Gastroesophageal sphincter (tissue), 3 donors: Measurements from ENCODE around the gene C5orf46.

Experiments used
- EP300 ChIP-seq: sonication (generic); formaldehyde crosslinking; IDR thresholded peaks from one replicate; pipeline ENCODE4 v1.6.1; 2017; ENCODE audit warnings: antibody characterized with exemption, mild to moderate bottlenecking
- POLR2A ChIP-seq, 2 donors: fragments of 450-650 bp; IDR thresholded peaks; one replicate each; pipeline ENCODE4 v1.6.1; 2017; ENCODE audit warnings: antibody characterized with exemption in 2 of 2, mild to moderate bottlenecking in 2 of 2, moderate library complexity in 1 of 2
- POLR2AphosphoS5 ChIP-seq: sonication (generic); formaldehyde crosslinking; IDR thresholded peaks from one replicate; pipeline ENCODE4 v1.6.1; 2017; ENCODE audit warnings: antibody characterized with exemption
- TF ChIP-seq, protein P1 (sequence below), 4 experiments: fragments of 200-600 bp in 2 of 4; fragments of 450-650 bp in 2 of 4; sonication (generic) in 1 of 4; IDR thresholded peaks; one replicate each; pipeline ENCODE4 v1.5.1; 2017 to 2019; ENCODE audit warnings: antibody characterized with exemption in 4 of 4, mild to moderate bottlenecking in 2 of 4, moderate library complexity in 2 of 4

DNA sequence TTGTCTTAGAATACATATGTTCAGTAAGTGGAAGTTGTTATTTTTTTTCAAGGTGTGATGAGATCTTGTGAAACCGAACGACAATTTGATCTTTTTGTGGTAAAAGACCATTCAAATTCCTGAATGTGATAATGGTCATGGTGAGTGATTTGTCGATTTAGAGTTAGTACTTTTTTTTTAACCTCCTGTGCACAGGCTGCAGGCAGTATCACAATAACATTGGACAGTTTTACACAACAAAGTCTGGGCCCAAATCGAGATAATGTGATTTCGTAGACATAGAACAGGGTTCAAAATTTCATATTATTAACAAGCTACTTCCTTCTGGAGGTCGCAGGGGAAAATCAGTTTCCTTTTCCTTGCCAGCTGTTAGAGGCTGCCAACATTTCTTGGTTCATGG, 48.6 kb upstream of the C5orf46 start:
- TF ChIP-seq POLR2AphosphoS5 (no peak), POLR2A (IDR thresholded peaks at IDR 0.05) (no peak), EP300 (no peak)
- TF ChIP-seq, protein P1, sequence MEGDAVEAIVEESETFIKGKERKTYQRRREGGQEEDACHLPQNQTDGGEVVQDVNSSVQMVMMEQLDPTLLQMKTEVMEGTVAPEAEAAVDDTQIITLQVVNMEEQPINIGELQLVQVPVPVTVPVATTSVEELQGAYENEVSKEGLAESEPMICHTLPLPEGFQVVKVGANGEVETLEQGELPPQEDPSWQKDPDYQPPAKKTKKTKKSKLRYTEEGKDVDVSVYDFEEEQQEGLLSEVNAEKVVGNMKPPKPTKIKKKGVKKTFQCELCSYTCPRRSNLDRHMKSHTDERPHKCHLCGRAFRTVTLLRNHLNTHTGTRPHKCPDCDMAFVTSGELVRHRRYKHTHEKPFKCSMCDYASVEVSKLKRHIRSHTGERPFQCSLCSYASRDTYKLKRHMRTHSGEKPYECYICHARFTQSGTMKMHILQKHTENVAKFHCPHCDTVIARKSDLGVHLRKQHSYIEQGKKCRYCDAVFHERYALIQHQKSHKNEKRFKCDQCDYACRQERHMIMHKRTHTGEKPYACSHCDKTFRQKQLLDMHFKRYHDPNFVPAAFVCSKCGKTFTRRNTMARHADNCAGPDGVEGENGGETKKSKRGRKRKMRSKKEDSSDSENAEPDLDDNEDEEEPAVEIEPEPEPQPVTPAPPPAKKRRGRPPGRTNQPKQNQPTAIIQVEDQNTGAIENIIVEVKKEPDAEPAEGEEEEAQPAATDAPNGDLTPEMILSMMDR (IDR thresholded peaks at IDR 0.05) = no peak
